Measurements from ENCODE around the gene P3H1. TPM values are rescaled to one million over a fixed set of nuclear protein-coding genes. Genes with fewer than 3 reads are reported as not detected.
A peak's percentile ranks its signal among the peaks of the same experiment; 100 is the strongest.

P3H1 gene
- polyA plus RNA-seq, 3 donors, result 16.8 to 56.9 (median 16.9) TPM

DNA sequence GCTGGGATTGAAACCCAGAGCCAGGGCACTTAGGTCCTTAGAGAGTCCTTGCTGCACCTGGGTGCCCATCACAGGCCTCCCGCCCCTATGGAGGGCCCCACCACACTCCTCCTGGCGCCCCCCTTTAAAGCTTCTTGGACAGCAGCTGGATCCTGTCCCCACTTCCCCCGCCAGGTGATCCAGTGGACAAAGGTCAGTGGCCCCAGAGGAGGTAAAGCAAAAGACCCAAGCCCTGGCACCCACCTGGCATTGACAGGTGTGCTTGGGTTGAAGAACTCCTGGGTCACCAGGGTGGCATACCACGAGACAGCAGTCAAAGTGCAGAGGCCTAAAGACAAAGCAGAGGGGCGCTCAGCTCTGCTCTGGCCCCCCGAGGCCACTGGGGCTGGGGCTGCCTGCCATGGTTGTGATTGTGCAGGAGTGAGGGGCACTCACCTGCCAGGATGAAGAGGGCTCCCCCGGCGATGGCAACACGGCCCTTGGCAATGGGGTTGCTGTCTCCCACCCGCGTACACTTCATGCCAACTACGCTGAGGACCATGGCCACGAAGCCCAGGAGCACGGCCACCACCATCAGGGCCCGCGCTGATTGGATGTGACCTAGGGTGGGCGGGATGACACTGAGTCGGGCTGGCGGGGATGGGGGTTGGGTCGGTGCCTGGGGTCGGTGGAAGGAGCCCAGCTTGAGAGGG is 28.7 kb downstream of the P3H1 start:
- peaks cover 0 to 5% of the 10 kb centered on the region in 2 donors for H3K36me3 Mint-ChIP-seq
- no peak overlapping the region for H3K4me3 Mint-ChIP-seq
- H3K4me1 ChIP-seq (ENCODE audit: control insufficient read depth in 1 of 2, insufficient read depth in 2 of 2, low read length in 2 of 2), result peaks cover 26 to 30% of the 10 kb centered on the region in 2 donors
- TF ChIP-seq, protein P1, sequence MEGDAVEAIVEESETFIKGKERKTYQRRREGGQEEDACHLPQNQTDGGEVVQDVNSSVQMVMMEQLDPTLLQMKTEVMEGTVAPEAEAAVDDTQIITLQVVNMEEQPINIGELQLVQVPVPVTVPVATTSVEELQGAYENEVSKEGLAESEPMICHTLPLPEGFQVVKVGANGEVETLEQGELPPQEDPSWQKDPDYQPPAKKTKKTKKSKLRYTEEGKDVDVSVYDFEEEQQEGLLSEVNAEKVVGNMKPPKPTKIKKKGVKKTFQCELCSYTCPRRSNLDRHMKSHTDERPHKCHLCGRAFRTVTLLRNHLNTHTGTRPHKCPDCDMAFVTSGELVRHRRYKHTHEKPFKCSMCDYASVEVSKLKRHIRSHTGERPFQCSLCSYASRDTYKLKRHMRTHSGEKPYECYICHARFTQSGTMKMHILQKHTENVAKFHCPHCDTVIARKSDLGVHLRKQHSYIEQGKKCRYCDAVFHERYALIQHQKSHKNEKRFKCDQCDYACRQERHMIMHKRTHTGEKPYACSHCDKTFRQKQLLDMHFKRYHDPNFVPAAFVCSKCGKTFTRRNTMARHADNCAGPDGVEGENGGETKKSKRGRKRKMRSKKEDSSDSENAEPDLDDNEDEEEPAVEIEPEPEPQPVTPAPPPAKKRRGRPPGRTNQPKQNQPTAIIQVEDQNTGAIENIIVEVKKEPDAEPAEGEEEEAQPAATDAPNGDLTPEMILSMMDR (IDR thresholded peaks at IDR 0.05), result no peak
- 96% methylated on average over 18 of the region's 21 CpGs for WGBS (ENCODE audit: insufficient coverage)
- peaks cover 26% of the 10 kb centered on the region for H3K4me1 Mint-ChIP-seq
- H3K9ac ChIP-seq (ENCODE audit: insufficient read depth, low read length, poor library complexity, severe bottlenecking), result peak overlapping the region; percentile 24
- intact Hi-C loops (cut with micrococcal nuclease), result no loop called here
- no peaks in the 10 kb centered on the region for H3K79me2 ChIP-seq (ENCODE audit: insufficient read depth, low read length)
- H3K27me3 Mint-ChIP-seq (ENCODE audit: low read depth in 3 of 3), result peaks cover 0 to 6% (median 1%) of the 10 kb centered on the region in 3 donors
- peak overlapping the region; percentile 62 to 69 for H3K27ac ChIP-seq (ENCODE audit: low read depth in 1 of 2, low read length in 2 of 2)
- H3K36me3 ChIP-seq (replicated peaks in 1 of 2; ENCODE audit: control insufficient read depth in 1 of 2, insufficient read depth in 2 of 2, low read length in 2 of 2), result no peaks in the 10 kb centered on the region
- H2AFZ ChIP-seq (ENCODE audit: insufficient read depth, low read depth, low read length, poor library complexity, severe bottlenecking), result peak overlapping the region; percentile 70
- no peak overlapping the region for H3K4me3 ChIP-seq (replicated peaks in 1 of 3; ENCODE audit: low read depth in 2 of 3, low read length in 3 of 3)
- peak overlapping the region in 3 of 7 donors; percentile 8 to 89 (median 32) for H3K27ac Mint-ChIP-seq
- H4K20me1 ChIP-seq (ENCODE audit: insufficient read depth, low read length), result no peaks in the 10 kb centered on the region
- no peak overlapping the region for H3K4me2 ChIP-seq (replicated peaks; ENCODE audit: extremely low read depth, low read length, poor library complexity, severe bottlenecking)
- no peak for DNase-seq
- H3K9me3 ChIP-seq (replicated peaks in 1 of 2; ENCODE audit: control insufficient read depth in 1 of 2, insufficient read depth in 1 of 2, low read length in 2 of 2), result no peaks in the 10 kb centered on the region
- H3K9me3 Mint-ChIP-seq, result peaks cover 0 to 3% (median 0%) of the 10 kb centered on the region in 7 donors
- no peaks in the 10 kb centered on the region for H3K27me3 ChIP-seq (ENCODE audit: control insufficient read depth in 2 of 2, insufficient read depth in 2 of 2, low read length in 2 of 2)

DNA sequence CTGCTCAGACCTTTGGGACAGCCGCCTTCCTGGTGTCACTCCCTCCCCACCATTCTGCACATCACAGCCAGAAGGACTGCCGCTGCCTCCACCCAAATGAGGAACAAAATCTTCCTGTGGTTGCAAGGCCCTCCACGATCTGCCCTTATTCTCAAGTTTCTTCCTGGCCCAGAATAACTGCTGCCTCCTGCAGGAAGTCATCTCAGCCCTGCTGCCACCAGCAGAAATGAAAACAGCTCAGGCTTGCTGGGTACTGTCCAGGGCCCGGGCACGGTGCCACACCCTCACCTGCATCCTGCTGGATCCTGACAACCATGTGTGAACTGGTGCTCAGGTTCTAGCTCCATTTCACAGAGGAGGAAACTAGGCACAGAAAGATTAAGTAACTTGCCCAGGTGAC is 29.6 kb downstream of the P3H1 start:
- H3K9me3 Mint-ChIP-seq, result peaks cover 0 to 3% (median 0%) of the 10 kb centered on the region in 7 donors
- H3K4me3 Mint-ChIP-seq, result peak overlapping the region; percentile 64 to 74
- no peaks in the 10 kb centered on the region for H3K79me2 ChIP-seq (ENCODE audit: insufficient read depth, low read length)
- TF ChIP-seq, protein P1 (IDR thresholded peaks at IDR 0.05), result peak; percentile 2
- peaks cover 26 to 30% of the 10 kb centered on the region in 2 donors for H3K4me1 ChIP-seq (ENCODE audit: control insufficient read depth in 1 of 2, insufficient read depth in 2 of 2, low read length in 2 of 2)
- no peaks in the 10 kb centered on the region for H3K27me3 ChIP-seq (ENCODE audit: control insufficient read depth in 2 of 2, insufficient read depth in 2 of 2, low read length in 2 of 2)
- H3K4me1 Mint-ChIP-seq, result peaks cover 26% of the 10 kb centered on the region
- no peaks in the 10 kb centered on the region for H3K9me3 ChIP-seq (replicated peaks in 1 of 2; ENCODE audit: control insufficient read depth in 1 of 2, insufficient read depth in 1 of 2, low read length in 2 of 2)
- 0% methylated on average over 5 of the region's 5 CpGs for WGBS (ENCODE audit: insufficient coverage)
- H3K36me3 ChIP-seq (replicated peaks in 1 of 2; ENCODE audit: control insufficient read depth in 1 of 2, insufficient read depth in 2 of 2, low read length in 2 of 2), result no peaks in the 10 kb centered on the region
- H3K27ac Mint-ChIP-seq, result peak overlapping the region; percentile 23 to 89 (median 84)
- peak overlapping the region in 1 of 3 experiments; percentile 54 for H3K4me3 ChIP-seq (replicated peaks in 1 of 3; ENCODE audit: low read depth in 2 of 3, low read length in 3 of 3)
- H3K4me2 ChIP-seq (replicated peaks; ENCODE audit: extremely low read depth, low read length, poor library complexity, severe bottlenecking), result peak overlapping the region; percentile 63
- peak overlapping the region; percentile 24 for H3K9ac ChIP-seq (ENCODE audit: insufficient read depth, low read length, poor library complexity, severe bottlenecking)
- H3K27me3 Mint-ChIP-seq (ENCODE audit: low read depth in 3 of 3), result peaks cover 0 to 5% (median 1%) of the 10 kb centered on the region in 3 donors
- H2AFZ ChIP-seq (ENCODE audit: insufficient read depth, low read depth, low read length, poor library complexity, severe bottlenecking), result peak overlapping the region; percentile 70
- intact Hi-C loops (cut with micrococcal nuclease), result no loop called here
- H3K27ac ChIP-seq (ENCODE audit: low read depth in 1 of 2, low read length in 2 of 2), result peak overlapping the region; percentile 62 to 69
- peaks cover 0 to 5% of the 10 kb centered on the region in 2 donors for H3K36me3 Mint-ChIP-seq
- H4K20me1 ChIP-seq (ENCODE audit: insufficient read depth, low read length), result no peaks in the 10 kb centered on the region
- peak; percentile 50 to 64 (median 54) for DNase-seq

Measured in CD14-positive monocyte (primary cell).